ENCODE measurements around the gene ITGA1. TPM values are rescaled to one million over a fixed set of nuclear protein-coding genes. Genes with fewer than 3 reads are reported as not detected.

Gene ITGA1
- polyA plus RNA-seq, 1 donor from 2014 or later: not detected

Other genes starting within 250 kb of the ITGA1 start
- gene PELO, start within 50 bp of the ITGA1 start, polyA plus RNA-seq: 3.2 TPM
- gene ITGA2, start 201.4 kb downstream of the ITGA1 start, polyA plus RNA-seq: not detected

Measured in IgD-negative memory B cell (primary cell).